Fibroblast of gingiva (primary cell): Measurements from ENCODE around the gene BPIFB1.
A peak's percentile ranks its signal among the peaks of the same experiment; 100 is the strongest.

Experiments
- DNase-seq: peaks from one replicate; pipeline ENCODE4 v3.0.0-alpha.2; 2011; ENCODE audit warnings: low read depth

BPIFB1 gene

DNA sequence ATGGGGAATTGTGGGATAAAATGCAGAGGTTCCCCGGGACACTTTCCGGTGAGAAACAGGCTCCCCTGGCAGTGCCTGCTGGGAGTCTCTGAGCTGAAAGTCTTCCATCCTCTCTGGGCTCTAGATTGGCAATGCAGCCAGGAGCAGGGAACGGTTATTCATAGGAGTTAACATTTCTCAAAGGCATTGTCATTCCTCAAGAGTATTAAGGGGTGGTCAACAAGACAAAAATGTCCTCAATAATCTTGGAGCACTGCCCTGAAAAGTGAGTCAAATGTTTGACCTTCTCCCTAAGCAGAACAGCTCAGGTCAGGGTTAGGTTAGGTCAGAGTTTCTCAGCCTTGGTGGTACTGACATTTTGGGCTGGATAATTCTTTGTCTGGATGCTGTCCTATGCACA is 13.2 kb downstream of the BPIFB1 start:
- peak; percentile 10 for DNase-seq

DNA sequence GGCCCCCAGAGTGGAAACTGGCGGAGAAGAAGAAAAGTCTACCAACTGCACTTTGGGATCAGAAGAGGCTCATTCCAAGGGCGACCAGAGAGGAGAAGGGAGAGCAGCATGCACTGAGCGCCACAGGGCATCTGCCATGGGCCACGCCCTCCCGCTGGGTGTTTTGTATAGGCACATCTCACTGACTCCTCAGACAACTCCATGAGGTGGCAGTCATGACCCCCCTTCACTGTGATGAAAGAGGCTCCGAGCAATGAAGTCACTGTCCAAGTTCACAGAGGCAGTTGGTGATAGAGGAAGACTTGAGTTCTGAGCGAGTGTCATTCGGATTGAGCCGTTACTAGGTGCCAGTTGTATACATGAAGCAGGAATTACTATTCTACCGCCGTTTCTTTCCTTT is 15.4 kb downstream of the BPIFB1 start:
- DNase-seq: no peak

DNA sequence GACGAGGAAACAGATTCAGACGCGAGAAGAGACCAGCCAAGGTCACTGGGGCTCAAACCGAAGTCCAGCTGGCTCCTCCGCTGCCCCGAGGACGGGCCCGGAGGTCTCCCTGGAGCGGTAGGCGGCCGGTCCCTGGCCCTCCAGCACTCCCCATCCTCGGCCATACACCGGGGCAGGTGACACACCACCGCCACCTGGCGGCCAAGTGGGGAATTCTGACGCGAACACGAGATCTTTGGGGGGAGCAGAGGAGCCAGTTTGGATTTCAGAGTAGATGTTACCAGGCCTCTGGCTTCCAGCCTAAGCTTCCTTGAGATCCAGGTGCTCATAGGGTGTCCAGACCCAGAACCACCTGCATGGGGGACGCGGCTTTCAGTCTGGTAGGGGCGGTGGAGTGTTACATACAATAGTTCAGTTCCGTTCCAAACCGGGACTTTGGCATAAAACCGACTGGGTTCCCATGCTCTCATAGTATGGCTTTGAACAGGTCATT is 16.1 kb downstream of the BPIFB1 start:
- DNase-seq: peak; percentile 15

DNA sequence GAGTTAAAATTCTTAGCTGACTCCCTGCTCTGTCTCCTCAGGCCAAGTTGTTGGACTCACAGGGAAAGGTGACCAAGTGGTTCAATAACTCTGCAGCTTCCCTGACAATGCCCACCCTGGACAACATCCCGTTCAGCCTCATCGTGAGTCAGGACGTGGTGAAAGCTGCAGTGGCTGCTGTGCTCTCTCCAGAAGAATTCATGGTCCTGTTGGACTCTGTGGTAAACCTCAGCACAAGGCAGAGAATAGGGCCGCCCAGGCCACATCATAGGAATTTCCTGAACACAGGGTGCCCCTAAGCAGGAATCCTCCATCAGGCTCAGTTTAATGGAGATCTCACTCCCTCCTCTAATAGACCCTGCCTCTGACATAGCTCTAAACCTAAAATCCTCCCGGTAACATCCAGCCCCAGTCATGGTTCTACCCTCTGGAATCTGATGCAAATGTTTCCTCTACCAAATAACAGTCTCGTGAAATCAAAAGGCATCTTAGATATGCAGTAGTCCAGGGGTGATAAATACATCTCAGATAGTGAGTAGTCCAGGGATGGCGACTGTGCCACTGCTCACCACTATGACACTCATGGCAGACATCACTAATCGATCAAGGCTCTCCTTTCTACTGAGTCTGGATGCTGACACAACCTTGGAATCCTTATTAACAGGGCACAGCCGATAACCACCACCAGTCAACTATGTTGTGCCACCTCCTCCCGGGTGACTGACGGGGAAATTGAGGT is 18.3 kb downstream of the BPIFB1 start:
- DNase-seq: no peak

DNA sequence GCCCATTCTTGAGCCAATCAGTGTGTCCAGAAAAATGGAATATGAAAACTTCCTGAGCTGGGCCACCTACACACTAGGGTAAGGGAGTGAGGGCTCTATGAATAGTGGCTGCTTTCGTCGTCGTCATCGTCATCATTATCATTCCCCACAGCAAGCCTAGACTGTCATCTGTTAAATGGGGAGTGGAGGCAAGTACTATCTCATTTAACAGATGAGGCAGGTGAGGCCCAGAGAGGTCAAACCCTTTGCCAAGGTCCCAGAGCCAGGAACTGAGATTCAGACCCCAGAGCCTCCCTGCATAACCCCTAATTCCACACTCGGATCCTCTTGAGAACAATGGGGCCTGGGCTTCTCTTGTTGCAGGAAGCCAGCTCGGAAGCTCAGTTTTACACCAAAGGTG is 20.6 kb downstream of the BPIFB1 start:
- no peak for DNase-seq

DNA sequence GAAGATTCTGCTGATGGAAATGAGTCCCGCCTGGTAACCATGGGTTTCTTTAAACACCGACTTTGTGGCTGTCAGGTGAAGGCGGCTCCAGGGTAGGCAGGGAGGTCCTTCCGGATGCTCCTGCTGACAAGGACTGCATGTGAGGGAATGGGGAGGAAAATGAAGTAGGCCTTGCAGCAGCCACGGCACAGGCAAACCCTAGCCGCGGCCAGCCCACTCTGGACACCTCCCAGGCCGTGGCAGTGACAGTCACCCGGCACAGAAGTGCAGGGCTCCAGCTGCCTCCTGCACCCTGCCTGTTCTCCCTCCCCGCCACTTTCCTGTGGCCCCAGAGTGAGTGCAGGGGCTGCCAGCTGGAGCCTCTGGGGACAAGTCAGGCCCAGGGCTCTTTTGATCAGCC is 21.0 kb downstream of the BPIFB1 start:
- DNase-seq: no peak

DNA sequence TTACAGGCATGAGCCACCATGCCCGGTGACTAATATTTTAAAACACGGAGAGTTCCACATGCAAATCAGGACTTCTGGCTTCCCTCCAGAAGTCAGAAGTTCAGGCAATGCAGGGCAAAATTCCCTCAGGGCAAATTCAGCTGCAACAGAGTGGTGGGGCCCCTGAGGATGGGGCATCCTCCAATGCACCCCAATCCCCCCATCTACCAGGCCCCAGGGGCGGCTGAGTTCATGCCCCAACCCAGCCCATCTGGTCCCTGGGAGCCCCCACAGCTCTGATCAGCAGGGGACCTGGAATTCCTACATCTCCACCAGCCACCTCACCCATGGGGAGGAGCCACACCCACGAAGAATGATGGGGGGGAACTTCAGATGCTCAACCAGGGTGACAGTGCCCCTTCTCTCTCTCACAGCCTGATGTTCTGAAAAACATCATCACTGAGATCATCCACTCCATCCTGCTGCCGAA is 22.6 kb downstream of the BPIFB1 start:
- DNase-seq: no peak

DNA sequence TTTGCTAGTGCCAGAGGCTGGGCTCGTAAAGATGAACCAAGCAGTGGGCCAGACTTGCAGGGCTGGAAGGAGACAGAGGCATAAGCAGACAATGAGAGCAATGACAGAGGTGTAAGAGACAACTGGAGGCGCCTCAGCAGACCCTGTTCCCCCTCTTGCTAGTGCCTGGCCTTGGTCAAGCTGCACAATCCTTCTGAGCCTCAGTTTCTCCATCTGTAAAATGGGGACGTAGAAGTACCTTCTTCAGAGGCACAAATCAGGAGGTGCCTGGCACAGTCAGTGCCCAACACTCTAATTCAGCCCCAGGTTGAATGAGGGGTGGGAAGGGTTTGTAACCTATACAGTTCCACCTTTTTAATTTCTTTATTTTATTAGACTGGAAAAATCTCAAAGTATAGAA is 23.2 kb downstream of the BPIFB1 start:
- DNase-seq: no peak

DNA sequence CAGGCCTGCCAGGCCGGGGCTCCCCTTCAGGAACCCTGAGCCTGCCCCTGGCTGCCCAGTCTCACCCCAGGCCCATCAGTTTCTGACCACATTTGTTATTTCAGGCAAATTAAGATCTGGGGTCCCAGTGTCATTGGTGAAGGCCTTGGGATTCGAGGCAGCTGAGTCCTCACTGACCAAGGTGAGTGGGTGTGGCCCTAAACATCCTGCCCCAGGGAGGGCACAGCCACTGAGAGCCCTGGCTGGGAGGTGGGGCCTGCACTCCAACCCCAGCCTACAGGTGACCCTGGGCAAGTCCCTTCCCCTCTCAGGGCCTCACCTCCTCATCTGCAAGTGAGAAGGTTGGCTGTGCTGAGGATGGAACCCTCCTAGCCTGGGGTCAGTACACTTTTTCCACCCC is 23.8 kb downstream of the BPIFB1 start:
- no peak for DNase-seq

DNA sequence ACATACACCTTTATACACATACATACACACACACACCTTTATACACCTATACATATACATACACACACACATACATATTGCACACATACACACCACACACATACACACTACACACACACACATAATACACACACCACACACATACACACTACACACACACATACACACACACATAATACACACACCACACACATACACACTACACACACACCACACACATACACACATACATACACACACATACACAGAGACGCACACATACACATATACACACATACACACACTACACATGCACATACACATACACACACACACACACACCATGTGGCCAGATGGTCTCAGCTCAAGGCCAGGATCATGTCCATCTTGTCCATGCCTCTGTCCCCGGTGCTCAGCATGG is 25.7 kb downstream of the BPIFB1 start:
- DNase-seq: no peak

DNA sequence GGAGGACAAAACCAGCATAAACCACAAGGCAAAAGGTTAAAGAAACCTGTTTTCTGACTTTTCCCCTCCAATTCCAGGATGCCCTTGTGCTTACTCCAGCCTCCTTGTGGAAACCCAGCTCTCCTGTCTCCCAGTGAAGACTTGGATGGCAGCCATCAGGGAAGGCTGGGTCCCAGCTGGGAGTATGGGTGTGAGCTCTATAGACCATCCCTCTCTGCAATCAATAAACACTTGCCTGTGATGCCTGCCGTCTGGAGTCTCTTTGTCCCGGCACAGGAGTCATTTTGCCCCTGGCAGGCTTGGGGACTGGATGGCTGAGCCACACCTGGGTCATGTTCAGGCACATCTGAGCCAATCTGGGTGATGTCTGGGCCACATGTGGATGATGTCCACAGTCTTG is 26.6 kb downstream of the BPIFB1 start:
- no peak for DNase-seq

DNA sequence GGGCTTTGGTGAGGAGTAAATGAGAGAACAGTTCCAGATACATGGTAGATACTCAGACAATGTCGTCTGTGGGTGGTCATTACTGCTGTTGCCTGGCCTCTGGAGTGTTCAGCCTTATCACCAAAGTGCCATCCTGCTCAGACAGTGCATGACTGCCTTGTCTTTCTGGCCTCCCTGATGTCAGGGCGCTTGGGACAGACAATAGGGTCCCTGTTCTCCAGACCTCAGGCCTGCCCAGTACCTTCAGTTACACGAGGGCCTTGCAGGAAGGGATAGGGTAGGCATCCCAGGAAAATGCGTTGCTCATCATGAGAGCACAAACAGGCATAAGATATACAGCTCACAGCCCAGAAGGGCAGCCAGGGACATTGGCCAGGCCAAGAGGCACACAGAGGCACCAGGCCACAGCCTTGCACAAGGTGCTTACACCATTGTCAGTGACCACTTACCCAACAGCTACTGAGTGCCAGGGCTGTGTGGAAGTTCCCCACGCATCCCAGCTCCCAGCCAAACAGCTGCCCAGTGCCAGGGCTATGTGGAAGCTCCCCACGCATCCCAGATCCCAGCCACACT is 27.4 kb downstream of the BPIFB1 start:
- DNase-seq: no peak

DNA sequence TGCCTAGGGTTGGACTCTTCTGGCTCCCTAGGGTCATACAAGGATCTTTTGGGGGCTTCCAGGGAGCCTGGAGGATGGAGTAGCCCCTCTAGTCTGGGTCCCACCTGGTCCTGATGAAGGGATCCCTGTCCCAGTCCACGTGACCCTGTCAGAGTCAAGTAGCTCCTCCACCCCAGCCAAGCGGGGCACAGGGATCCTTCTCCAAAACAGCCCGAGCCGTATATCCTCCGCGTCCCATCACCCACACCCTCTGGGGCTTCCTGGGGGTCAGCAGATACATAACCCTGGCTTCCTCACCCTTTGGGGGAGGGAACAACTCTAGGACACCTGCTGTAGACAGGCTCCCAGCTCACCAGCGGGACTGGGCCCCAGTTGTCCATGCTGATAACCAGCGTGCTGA is 28.0 kb downstream of the BPIFB1 start:
- DNase-seq: no peak

DNA sequence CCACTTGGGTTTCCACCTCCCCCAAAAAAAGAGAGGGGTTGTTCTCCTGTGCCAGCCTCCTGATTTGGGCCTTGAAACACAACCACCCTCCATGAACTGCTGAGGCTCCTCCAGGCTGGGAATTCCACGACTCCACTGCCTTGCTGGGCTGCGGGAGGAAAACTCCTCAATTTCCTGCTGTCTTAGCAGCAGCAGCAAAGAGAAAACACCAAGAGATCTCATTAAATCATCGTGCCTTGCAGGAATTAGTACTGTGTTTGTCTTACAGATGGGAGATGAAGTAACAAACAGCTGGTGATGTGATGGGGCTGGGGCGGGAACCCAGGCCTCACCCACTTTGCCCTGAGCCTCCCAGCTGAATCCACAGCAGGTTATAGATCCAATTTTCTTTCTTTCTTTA is 29.0 kb downstream of the BPIFB1 start:
- DNase-seq: no peak

DNA sequence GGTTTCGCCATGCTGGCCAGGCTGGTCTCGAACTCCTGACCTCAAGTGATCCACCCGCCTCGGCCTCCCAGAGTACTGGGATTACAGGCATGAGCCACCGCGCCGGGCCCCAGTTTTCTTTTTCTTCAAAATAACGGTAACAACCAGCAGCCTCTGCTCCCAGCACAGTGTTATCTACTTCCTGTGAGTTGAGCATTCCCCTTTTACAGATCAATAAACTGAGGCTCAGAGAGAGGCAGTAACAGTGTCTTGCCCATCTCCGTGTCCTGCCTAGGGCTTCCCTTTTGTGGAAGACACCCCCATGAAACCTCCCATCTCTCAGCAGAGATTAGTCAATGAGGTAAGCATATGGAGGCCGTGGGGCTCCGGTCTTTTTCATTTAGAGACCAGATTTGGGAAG is 29.6 kb downstream of the BPIFB1 start:
- DNase-seq: no peak

DNA sequence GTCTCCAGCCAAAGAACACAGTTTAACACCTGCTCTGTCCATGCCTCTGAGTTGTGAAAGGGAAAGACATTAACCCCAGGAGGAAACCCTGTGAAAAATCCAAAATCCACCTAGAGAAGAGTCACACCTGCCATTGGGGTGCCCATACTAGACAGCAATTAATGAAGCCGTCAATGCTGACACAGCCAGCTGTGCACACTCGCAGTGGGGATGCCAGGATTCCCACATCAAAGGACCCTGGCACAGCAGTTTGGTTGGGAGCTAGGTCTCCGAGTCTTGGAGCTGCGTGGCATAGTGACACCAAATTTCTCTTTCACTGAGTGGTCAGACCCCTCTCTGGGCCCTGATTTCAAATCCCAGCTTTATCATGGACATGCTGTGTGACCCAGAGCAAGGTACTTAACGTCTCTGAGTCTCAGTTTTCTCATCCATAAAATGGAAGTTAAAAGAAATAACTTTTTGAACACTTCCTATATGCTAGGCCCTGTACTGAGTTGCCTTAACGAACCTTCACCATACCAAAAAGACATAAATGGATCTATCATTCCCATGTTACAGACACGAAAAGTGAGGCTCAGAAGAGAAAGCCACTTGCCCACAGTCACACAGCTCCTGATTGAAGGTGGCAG is 30.8 kb downstream of the BPIFB1 start:
- no peak for DNase-seq

DNA sequence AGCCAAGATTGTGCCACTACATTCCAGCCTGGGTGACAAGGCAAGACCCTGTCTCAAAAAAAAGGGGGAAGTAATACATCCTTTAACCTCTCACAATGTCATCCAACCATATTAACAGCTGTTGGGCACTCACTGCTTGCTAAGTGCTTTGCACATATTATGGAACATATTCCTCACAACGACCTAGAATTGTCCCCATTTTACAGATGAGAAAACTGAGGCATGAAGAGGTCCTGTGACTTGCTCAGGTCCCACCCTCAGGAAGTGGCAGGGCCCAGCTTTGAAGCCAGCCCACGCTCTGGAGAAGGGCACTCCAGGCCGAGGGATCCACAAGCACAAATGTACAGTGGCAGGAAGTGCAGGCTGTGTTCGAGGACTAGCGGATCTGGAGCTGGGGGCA is 33.3 kb downstream of the BPIFB1 start:
- DNase-seq: no peak

DNA sequence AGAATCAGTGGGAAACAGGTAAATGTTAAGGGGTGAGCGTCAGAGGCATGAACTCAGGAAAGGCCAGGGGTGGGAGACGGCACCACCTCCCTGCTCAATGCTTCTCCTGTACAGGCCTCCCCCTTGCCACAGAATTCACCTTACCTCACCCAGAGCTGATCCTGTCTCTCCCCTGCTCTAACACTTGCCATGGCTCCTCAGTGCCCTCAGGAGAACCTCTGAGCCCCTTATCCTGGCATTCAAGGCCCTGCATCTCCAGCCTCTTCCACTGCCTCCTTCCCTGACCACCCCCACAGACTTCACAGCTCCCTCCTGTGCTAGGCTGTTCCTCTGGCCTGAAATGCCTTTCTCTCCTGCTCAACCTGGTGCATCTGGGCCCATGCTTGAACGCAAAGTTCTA is 33.9 kb downstream of the BPIFB1 start:
- no peak for DNase-seq

DNA sequence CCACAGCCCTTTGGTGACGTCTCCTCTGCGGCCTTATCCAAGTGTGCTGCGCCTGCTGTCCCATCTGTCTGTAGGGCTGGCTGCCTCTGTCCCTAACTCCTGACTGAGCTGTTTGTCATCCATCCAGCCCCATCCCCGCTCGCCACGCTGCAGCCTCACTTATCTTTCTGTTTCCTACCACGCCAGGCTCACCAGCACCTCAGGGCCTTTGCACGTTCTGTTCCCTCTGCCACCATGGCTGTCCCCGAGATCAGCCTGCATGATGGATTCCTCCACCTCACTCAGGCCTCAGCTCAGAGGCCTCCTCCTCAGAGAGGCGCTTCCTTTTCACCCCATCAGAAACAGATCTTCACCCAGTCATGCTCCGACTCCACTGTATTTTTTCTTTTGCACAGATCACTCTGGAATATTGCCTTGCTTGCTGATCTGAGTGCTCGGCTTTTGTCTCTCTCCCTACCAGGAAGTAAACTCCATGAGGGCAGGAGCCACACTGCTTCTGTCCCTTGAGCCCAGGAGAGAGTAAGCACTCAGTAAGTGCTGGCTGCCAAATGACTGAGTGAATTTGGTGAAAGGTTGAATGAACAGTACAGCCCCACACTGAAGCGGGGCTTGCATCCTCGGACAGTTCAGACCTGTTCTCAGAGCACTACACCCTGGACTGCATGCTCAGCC is 34.5 kb downstream of the BPIFB1 start:
- DNase-seq: no peak

DNA sequence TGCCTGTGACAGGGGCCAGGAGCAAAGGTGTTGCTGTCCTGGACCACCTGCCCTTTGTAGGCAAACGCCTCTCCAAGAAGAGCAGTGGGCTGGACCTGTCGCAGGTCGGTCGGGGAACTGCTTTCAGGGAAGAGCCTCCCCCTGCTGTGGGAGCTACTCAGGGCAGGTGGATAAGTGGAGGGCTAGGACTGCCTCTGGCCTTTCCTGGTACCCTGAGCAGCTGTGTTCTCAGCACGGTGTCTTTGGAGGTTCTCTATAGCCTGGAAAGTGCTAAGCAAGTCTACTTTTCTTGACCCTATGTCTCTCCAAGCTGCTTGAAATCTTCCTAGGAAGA is 35.0 kb downstream of the BPIFB1 start:
- DNase-seq: no peak

DNA sequence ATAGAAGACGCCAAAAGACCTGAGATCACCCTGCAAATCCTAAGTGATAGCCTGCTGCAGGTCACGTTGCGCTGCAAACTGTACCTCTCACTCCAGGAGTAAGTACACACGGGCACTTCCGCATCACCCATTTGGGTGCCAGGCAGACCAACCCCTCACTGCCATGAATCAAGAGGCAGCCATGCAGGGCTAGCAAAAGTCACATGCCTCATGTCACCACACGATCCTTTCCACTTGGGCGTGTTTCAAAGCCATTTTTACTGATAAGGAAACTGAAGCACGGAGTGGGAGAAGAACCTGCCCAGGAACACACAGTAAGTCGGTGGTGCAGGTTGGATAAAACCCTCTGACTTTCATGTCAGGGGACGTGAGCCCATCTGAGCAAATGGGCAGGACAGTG is 37.0 kb downstream of the BPIFB1 start:
- no peak for DNase-seq

DNA sequence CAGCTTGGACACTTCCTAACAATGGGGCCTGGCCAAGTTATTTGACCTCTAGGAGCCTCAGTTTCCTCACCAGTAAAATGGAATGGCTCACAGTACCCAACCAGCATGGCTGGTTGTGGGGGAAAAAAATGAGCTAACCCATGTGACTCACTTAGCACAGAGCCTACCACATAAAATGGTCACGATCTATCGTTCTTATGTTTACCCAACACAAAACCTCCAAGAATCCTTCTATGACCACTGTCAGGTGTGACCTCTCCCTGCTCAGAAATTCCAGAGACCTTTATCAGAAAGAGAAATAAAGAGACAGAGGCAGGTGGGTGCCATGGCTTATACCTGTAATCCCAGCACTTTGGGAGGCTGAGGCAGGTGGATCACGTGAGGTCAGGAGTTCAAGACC is 39.4 kb downstream of the BPIFB1 start:
- DNase-seq: no peak

DNA sequence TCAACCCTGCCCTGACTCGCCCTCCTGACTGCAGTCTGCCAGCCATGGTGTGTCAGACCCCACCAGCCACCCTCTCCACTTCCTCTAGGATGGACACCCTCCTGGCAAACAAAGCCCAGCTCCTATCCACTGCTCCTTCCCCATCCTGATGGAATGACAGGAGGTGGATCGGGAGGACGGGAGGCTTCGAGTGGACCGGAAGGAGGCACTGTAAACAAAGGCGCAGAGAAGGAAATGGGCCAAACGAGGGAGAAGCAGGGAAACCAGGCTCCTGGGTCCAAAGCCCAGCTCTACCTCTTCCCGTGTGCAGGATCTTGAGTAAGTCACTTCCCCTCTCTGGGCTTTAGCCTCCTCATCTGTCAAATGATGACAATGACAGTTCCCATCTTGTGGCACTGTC is 40.2 kb downstream of the BPIFB1 start:
- no peak for DNase-seq
